ENCODE results near the gene PNO1. TPM values are rescaled to one million over a fixed set of nuclear protein-coding genes. Genes with fewer than 3 reads are reported as not detected.
A peak's percentile ranks its signal among the peaks of the same experiment; 100 is the strongest.

Gene PNO1
- polyA plus RNA-seq, 6 donors from 2014 or later = 17.2 to 33.2 (median 19.5) TPM

DNA sequence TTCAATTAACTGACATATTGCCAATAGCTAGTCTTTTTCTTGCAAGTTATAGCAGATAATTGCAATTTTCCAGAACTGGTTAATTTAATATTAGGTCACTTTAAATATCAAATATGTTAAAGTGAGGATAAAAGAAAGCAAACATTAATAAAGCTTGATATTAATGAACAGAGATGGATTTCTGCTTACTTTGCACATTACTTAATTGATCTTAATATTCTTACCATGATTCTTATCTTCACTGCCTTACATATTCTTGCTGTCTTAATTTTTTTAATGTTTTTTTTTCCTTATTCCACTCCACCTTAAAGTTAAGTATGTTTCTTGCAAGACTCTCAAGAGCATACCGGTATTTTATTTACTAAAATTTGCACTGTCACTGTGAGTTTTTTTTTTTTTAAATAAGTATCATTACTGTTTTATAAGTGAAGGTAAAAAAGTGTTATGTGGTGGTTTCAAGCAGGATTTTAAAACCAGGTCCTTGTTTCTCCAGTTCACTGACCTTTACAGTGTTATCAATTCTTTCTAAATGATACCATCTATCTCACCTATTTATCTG, 60.7 kb downstream of the PNO1 start:
- peak overlapping the region in 2 of 6 donors; percentile 6 to 57 for H3K27ac Mint-ChIP-seq
- H3K4me3 Mint-ChIP-seq = peak overlapping the region in 5 of 8 donors; percentile 2 to 42 (median 23)
- peaks cover 0 to 1% (median 0%) of the 10 kb centered on the region in 7 donors for H3K9me3 Mint-ChIP-seq
- no peaks in the 10 kb centered on the region for H3K27me3 Mint-ChIP-seq
- peaks cover 8 to 11% of the 10 kb centered on the region in 2 donors for H3K36me3 Mint-ChIP-seq
- DNase-seq = no peak
- ATAC-seq (ENCODE audit: low read depth in 2 of 2) = no peak
- peaks cover 51 to 74% (median 69%) of the 10 kb centered on the region in 3 donors for H3K4me1 Mint-ChIP-seq

DNA sequence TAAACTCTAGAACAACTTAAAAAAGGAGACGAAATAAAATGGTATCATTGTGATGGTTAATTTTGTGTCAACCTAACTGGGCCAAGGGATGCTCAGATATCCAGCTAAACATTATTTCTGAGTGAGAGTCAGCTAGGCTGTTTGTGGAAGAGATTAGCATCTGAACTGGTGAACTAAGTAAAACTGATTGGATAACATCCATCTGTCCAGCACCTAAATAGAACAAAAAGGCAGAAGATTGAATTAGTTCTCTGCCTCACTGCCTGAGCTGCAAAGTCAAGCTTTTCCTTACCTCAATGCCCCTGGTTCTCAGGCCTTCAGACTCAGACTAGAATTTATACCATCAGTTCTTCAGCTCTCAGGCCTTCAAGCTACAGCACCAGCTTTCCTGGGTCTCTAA, 64.6 kb downstream of the PNO1 start:
- ATAC-seq (ENCODE audit: low read depth in 2 of 2) = no peak
- peaks cover 0 to 1% (median 0%) of the 10 kb centered on the region in 7 donors for H3K9me3 Mint-ChIP-seq
- DNase-seq = no peak
- peaks cover 54 to 90% (median 72%) of the 10 kb centered on the region in 3 donors for H3K4me1 Mint-ChIP-seq
- H3K27ac Mint-ChIP-seq = peak overlapping the region in 3 of 6 donors; percentile 49 to 77 (median 75)
- H3K27me3 Mint-ChIP-seq = no peaks in the 10 kb centered on the region
- H3K36me3 Mint-ChIP-seq = peaks cover 0 to 13% of the 10 kb centered on the region in 2 donors
- peak overlapping the region in 2 of 8 donors; percentile 17 to 55 for H3K4me3 Mint-ChIP-seq

DNA sequence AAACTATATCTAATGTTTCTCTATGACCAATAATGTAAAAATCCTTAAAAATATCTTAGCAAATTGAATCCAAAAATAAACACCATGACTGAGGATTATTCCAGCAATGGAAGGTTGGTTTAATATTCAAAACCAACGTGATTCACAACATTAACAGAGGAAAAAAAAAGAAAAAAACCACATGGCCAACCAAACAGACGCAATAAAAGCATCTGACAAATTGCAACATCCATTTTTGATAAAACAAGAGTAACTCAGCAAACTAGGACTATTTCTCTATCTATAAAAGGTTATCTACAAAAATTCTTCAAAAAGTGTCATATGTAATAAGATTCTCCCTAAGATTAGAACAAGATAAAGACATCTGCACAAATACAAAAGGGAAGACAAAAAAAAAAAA, 65.7 kb downstream of the PNO1 start:
- H3K4me3 Mint-ChIP-seq = no peak overlapping the region
- peaks cover 0 to 1% (median 0%) of the 10 kb centered on the region in 7 donors for H3K9me3 Mint-ChIP-seq
- H3K27me3 Mint-ChIP-seq = no peaks in the 10 kb centered on the region
- peaks cover 60 to 97% (median 77%) of the 10 kb centered on the region in 3 donors for H3K4me1 Mint-ChIP-seq
- ATAC-seq (ENCODE audit: low read depth in 2 of 2) (no peak), DNase-seq (no peak)
- H3K27ac Mint-ChIP-seq = peak overlapping the region in 4 of 6 donors; percentile 30 to 77 (median 44)
- H3K36me3 Mint-ChIP-seq = peaks cover 0 to 13% of the 10 kb centered on the region in 2 donors

DNA sequence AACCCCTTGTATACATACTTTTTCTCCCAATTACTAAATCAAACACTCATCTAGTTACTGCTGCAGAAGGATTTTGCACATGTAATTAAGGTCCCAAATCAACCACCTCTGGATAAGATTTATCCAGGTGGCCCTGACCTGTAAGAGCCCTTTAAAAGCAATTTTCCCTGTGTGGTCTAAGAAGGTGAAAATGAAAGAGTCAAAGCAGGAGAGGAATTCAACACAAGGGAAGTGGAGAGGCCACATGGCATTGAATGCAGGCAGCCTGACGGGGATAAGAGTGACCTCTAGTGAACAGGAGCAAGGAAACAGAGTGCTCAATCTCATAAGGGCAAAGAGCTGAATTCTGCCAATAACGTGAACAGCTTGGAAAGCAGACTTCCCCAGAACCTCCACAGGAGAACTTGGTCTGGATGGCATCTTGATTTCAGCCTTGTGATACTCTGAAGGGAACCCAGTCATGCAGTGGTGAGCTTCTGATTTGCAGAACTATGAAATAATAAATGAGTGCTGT, 67.5 kb downstream of the PNO1 start:
- Mint-ChIP-seq H3K9me3 (peaks cover 0 to 1% (median 0%) of the 10 kb centered on the region in 7 donors), H3K27ac (peak overlapping the region in 4 of 6 donors; percentile 18 to 75 (median 48)), H3K4me1 (peaks cover 62 to 97% (median 80%) of the 10 kb centered on the region in 3 donors), H3K36me3 (peaks cover 0 to 13% of the 10 kb centered on the region in 2 donors), H3K27me3 (no peaks in the 10 kb centered on the region), H3K4me3 (peak overlapping the region in 5 of 8 donors; percentile 10 to 54 (median 26))
- peak; percentile 62 to 79 for ATAC-seq (ENCODE audit: low read depth in 2 of 2)
- no peak for DNase-seq

Other genes starting within 250 kb of the PNO1 start
- gene C1D, start 94.9 kb upstream of the PNO1 start, polyA plus RNA-seq (ENCODE audit: low read depth in 6 of 6) = 10 to 100 TPM in 5 of 6 donors, 1 to 10 TPM in 1; 3.8 to 69.4 (median 38.0) TPM
- 10 to 100 TPM in 1 of 6 donors, 1 to 10 TPM in 5; 1.4 to 11.2 (median 6.6) TPM for gene PPP3R1, start 94.6 kb downstream of the PNO1 start, polyA plus RNA-seq (ENCODE audit: low read depth in 6 of 6)
- not detected for gene CNRIP1, start 162.1 kb downstream of the PNO1 start, polyA plus RNA-seq (ENCODE audit: low read depth in 6 of 6)
- 100 to 1,000 TPM in 4 of 6 donors, 10 to 100 TPM in 2; 69.0 to 215 (median 129) TPM for gene PLEK, start 207.4 kb downstream of the PNO1 start, polyA plus RNA-seq (ENCODE audit: low read depth in 6 of 6)